Effector CD8-positive, alpha-beta T cell (primary cell): ENCODE results near the gene SQSTM1.

Experiments
- DNase-seq: peaks from one replicate; lab custom pipeline; 2025; lab: John Stamatoyannopoulos, UW

SQSTM1 gene

DNA sequence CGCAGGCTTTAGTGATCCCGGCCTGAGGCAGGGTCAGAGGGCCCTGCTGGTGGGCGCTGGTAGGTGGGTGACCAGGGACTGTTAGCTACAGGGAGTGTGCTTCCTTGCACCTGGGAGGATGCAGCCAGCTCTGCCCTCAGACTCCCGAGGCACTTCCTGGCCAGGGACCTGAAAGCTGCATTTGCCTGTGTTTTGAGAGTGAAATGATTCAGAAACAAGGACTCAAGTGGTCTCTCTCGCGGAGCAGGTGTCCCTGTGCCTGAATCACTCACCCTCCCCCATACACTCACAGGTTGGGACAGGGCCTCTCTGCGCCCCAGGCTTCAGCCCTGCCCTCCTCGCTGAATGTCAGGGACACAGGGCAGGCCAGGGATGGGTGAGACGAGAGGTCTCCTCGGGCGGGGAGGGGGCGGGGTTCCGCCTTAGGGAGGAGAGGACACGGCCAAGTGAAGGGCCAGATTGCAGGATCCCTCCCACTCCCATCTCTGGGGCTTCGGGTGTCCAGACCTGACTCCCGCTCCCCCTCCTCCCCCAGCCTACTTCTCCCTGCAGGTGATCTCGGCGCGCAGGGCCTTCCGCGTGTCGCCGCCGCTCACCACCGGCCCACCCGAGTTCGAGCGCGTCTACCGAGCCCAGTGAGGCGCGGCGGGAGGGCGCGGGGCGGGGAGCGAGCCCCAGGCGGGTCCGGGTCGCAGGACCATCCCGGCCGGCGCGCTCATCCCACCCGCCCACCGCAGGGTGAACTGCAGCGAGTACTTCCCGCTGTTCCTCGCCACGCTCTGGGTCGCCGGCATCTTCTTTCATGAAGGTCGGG is 25.4 kb upstream of the SQSTM1 start:
- DNase-seq: no peak

DNA sequence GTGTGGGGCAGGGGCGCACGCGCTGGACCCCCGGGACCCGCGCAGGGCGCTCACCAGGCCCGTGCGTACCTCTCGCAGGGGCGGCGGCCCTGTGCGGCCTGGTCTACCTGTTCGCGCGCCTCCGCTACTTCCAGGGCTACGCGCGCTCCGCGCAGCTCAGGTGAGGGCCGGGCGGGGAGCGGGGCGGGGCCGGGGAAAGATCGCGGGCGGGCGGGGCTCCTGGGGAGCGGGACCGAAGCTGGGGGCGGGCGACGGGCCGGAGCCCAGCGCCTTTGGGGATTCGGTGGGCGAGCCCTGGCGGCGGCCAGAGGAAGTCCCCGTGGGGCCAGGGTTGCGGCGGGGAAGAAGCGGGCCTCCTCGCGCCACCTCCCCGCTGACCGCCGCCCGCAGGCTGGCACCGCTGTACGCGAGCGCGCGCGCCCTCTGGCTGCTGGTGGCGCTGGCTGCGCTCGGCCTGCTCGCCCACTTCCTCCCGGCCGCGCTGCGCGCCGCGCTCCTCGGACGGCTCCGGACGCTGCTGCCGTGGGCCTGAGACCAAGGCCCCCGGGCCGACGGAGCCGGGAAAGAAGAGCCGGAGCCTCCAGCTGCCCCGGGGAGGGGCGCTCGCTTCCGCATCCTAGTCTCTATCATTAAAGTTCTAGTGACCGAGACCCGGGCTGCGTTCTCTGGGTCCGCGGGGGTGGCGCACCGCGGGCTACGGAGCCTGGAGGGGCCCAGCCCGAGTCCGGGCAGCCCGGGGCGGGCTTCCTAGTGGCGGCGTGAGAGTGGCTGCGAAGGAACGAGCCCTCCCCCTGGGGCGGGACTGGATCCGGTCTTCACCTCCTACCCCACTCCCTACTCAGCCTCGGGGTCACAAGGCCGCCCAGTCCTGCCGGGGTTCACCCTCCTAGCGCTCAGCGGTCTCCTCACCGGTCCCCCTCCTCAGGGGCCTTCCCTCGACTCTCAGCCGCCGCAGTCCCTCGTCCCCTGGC is 24.6 kb upstream of the SQSTM1 start:
- DNase-seq: peak; percentile 49

DNA sequence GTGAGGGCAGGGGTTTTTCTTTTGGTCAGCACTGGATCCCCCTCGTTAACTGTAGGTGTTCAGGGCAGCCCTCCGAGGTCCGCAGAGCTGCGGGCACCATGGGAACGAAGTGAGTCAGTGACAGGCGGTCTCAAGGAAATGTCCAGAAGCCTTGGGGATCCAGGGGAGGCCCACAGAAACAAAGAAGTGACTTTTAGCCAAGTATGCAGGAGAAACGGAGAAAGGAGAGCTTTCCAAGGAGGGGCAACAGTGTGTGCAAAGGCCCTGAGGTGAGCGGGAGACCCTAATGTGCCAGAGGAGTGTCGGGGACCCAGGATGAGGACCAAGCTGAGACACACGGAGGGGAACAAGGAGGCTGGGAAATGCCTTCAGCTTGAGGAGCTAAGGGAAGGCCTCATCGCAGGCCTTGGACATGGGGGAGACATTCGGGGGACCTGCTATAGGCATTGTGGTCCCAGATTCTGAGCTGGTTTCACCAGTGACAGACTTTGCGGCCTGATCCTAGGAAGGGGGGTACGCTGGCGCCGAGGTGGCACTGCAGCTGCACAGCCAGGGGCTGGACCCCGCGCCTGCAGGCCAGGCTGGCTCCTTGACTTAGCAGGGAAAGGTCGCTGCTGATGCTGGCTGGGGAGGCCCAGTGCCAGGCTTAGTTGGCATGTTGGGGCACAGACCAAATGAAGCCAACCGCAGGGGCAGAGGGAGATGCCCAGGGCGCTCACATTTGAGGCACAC is 23.7 kb upstream of the SQSTM1 start:
- no peak for DNase-seq

DNA sequence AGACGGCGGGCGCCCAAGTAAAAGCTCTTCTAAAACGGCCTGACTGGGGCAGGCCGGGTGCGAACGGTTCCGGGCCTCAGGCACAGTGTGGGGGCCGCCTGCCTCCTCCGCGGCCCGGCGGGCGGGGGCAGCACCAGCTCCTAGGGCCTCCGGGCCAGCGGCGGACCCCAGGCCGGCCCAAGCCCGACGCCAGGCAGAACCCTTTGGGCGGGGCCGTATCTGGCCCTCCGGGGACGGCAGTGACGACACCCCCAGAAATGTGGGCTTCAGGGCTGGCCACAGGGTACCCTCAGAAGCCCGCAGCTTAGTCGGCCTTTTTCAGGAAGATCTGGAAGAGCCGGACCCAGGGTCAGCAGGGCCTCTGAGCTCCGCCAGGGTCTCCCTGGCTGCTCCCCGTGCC is 23.0 kb upstream of the SQSTM1 start:
- no peak for DNase-seq

DNA sequence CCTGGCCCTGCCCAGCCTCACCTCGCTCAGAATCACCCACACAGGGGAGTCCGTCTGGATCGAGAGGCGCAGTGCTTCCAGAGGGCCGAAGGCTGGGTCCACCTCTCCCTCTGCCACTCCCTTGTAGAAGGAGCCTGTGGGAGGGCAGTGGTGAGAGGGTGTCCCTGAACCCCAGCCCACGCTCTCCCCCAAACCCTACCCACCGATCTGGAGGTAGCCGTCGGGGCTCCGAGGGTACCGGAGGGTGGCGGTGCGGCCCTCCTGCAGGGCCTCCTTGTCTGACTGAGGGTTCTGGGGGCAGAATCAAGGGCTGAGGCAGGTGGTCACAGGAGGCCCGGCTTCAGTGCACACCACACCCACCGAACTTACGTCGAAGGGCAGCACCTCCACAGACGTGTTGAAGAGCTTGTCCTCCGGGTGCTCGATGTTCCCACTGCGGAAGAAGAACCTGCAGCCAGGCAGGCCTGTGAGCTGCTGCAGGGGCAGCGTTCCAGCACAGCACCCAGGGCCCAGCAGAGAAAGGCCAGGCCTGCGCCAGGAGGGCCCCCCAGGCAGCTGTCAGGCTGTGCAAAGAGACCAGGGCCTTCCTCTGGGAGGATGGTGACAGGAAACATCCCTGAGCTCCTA is 22.4 kb upstream of the SQSTM1 start:
- DNase-seq: no peak

DNA sequence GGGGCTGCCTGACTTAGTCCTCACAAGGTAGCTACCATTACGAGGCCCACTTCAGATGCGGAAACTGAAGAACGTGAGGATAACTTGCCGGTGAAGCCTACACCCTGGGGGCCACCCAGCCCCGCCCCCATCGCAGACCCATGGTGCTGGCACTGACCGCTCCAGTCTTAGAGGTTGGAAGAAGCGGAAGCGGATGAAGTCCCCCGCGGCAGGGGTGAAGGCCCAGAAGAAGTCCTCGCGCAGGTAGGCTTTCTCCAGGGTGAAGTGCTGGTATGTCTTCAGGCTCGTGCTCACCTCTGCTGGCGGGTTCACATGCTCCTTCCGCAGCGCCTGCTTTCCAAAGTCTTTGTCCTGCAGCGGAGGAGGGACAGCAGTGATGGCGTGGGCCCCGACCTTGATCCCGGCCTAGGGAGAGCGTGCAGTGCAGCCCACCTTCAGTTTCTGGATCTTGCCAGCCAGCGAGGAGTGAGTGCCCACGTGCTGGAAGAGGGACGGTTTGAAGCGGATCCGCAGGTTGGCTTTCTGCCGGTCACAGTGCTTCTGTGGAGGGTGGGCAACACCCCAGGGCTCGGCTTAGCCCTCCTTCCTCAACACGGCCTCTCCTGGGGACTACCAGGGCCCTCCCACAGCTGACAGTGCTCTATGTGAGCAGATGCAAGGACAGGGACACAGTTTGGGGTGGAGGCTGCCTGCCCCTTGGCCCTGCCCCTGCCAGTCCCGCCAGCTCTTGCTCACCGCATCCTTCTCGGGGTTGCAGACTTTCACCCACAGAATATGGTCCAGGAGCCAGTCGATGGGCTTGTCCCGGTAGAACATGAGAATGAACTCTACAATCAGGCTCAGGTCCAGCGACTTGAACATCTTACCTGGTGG is 21.7 kb upstream of the SQSTM1 start:
- DNase-seq: no peak

DNA sequence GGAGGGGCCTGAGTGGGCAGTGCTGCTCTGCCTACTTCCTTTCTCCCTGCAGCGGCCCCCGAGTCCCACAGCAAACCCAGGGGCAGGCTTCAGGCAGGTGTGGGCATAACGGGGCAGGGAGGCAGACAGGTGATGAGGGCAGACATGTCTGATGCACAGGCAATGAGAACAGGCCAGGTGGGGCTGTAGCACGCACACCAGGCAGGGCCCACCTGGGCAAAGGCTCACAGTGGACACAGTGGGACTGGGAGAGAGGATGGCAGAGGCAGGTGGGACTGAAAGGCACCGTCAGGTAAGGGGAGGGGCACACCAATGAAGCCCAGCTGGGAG is 21.1 kb upstream of the SQSTM1 start:
- no peak for DNase-seq

DNA sequence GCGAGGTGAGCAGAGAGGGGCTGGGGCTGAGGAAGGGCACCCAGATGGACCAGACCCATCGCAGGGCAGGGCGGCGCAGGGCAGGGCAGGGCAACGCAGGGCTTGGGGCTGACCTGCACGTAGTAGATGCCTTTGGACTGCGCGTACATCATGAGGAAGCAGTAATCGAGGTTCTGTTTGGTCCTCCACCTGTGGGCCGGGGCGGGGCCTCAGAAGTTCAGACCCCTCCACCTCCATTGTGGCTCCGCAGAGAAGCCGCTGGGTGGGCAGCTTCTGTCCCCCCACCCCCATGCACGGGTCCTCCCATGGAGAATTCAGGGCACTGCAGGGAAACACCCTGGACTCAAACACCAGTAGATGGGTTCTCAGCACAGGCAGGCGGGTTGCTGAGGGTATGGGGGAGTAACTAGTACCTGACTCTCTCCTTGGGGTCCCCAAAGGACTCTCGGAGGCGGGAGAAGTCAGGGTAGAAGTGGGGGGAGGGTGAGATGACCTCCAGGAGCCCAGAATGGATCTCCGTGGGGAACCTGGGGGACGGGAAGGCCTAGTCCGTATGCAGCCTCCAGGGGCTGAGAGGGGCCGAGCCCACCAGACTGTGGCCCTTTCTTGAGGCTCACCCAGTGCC is 20.5 kb upstream of the SQSTM1 start:
- DNase-seq: no peak

DNA sequence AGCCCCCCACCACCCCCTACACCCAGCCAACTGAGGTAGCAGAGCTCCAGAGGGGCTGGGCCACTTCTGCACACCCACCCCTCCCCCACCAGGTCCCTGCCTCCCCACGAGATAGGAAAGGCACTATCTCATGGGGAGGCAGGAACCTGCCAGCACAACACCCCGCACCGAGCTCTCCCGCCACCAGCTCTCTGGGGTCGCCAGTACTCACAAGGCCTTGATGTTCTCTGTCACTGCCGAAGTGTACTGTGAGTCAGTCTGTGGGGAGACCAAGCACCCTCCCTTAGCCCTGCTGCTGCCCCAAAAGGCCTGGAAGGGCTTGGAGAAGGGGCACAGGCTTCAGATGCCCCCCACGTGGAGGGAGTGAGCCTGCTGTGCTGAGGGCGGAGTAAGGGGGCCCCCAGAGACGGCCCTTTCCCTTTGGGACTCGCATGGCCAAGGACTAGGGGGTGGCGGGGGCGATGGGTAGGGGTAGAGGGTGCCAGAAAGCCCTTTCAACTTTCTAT is 20.0 kb upstream of the SQSTM1 start:
- DNase-seq: no peak

DNA sequence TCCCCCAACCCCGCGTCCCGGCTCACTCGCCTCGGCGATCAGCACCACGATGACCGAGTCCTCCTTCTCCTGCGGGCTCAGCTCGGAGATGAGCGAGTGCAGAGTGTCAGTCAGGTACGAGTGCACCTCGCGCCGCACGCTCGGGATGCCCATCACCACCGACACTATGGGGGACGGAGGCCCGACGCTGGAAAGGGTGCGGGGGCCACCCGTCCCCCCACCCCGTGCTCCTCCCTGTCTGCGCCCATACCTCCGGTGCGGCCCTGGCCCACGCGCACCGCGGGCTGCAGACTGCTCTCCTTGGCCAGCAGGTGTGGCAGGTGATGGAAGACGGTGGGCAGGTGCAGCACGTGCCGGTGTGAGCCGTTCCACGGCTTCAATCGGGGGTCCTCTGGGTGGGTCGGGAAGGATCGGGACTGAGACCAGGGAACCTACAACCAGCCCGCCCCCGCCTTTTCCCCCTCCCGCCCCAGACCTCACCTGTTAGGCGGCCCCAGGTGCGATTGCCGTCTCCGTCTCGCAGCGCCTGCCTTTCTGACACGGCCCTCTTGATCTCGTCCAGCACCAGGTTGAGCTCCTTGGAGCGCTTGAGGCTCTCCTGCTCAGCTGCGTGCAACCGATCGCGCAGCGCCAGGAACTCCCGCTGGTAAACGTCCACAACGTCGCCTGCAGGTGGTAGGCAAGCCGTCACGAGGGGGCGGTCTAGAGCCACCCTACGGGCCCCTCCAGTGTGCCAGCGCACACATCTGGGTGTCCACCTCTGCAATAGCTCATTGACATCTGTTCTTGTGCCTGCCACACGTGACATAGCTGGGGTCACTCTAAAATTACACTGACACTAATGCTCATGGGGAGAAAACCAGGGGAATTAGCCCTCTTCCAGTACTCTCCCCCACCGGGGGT is 19.1 kb upstream of the SQSTM1 start:
- DNase-seq: peak; percentile 70

DNA sequence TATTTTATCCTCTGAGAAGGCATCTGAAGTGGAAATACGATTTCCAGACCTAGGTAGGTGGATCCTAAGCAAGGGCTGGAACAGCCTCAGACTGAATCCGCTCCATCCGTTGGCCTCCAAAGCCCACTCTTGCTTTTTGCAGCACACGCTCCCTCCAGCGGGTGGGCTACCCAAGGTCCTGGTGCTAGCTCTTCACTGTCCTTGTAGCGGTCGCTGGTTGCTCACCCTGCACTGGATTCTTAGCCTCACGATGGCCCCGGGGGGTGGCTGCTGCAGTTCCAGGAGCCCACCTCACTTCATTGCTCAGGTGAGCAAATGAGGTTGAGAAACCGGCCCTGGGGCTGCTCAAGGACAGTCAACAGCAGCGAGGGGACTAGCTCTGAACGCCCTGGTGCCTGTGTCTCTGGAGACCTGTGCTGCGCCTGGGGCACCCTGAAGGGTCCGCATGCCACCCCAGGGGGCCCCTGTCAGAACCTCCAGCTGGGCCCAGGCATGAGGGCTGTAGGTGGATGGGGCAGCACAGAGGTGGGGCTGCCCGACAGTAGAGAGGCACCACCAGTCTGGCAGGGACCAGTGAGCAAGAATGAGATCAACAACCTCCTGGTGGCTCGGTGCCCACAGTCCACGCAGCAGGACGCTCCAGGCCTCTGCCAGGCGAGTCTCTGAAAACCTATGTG is 18.4 kb upstream of the SQSTM1 start:
- no peak for DNase-seq

DNA sequence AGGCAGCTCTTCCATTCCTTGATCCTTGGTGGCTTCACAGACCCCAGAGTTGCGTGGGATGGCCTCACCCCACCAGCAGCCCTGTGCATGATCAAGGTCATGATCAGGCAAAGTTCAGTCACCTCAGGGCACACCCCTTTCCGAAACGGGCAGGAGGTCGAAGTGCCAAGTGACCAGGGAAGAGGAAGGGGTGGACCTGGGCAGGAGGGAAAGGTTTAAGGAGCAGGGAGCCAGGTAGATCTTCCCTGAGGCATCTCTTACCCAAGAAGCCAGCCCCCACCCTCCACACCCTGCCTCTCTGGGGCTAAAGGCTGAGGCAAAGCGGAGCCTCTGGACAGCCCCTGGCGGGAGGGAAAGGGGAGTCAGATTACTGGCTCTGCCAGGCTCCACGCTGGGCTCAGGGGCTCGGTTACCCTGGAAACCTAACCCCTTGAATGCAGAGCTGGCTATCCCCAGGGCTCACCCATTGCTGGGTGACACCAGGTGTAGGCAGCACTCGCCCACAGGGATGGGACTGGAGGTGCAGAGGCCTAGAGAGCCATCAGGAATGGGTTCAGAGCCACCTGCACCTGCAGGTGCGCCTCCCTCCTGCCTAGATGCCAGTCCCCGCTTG is 17.6 kb upstream of the SQSTM1 start:
- no peak for DNase-seq

DNA sequence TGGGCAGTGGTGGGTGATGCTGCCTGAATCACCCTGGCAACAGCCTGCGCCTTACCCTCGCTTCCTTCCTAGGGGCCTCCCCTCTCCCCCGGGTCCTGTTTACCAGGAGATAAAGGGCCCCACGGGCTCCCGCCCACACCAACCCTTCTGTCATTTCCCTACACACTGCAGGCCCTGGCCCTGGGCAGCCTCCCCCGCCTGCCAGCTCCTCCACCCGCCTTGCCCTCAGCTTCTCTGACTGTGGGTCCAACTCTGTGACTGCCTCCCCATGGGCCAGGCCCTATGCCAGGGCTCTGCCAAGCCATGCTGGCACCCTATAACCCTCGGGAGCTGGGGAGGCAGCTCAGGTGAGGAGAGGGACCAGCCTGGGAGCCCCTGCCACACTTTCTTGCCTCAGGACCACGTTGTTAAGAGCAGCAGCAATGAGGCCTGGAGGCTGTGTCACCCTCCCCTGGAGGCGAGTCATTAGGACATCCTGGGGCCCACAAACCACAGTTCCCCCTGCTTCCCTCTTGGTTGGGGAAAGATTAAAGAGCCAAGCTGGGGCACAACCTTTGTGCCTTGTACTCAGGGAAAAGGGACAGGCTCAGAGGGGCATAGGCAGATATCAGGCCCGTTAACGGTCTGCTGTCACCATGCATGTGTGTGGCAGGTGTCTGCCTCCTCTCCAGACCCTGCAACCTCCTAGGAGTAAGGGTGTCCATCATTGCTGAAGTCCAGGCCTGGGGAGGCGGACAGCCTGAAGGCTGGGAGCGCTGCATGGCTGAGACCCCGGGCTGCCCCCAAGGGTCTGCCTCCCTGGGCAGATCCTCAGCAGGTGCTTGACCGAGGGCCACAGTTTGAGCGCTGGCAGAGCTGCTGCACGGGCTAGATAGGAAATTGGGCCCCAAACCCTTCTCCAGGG is 16.8 kb upstream of the SQSTM1 start:
- no peak for DNase-seq

DNA sequence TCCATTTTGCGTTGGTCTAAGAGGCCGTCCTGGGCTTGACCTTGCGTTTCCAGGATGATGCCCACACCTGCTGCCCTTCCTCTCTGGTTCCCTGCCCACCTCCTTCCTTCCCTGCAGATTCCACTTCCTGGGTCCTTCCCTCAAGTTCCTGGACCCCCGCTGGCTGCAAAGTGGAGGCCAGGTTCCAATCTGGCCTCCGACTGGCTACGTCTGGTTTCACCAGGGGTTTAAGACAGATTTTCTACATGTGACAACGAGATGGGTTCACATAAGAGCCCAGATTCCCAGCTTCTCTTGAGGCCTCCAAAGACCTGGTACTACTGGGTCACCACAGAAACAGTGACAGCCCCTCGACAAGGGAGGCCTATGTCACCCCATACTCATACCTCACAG is 16.2 kb upstream of the SQSTM1 start:
- no peak for DNase-seq

DNA sequence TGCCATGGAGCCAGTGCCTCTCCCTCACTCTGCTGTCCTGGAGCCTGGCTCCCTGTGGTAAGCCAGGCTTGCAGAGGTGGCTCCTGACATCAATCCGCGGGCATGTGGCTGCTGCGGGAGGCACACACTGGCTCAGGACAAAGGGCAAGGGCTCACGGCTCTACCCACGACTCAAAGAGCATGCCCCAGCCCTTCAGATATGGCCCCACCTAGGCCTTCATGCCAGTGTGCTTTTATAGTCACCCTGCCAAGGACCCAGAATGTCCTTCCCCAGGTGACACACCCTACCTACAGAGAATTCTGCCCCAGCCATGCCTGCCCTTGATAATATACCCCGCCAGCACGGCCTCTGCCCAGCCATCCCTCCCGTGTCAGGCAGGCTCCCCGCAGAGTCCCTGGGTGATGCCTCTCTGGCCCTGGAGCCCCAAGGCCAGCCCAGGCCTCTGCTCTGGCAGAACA is 15.6 kb upstream of the SQSTM1 start:
- DNase-seq: no peak

DNA sequence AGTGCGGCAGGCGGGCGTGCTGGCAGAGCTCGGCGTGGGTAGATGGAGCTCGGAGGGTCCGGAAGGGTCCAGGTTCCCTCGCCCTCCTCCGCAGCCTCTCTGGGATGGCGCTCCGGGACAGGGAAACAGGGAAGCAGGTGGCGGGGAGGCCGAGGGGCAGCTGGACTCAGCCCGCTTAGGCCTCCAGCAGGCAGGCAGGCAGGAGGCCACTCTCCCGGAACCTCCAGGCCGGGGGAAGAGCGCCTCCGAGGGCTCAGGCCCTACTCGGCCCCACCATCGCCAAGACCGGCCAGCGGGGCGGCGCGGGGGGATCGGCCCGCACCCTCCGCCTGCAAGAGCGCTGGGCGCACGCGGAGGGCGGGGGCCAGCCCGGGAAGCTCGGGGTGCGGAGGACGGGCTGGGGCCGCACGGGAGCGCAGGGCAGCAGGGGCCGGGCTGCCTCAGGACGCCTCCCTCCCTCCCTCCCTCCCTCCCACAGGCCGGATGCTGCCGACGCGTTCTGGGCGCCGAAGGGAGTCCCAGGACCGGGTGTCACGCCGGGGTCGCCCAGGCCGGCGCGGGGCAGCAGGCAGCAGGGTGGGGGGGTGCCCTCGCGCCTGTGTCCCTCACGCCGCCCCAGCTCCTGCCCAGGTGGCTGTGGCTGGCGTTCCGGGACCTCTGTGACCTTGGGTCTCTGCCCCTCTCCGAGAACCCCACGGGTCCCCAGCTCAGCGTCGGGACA is 15.0 kb upstream of the SQSTM1 start:
- no peak for DNase-seq
